Parathyroid adenoma (tissue), 2 donors: ENCODE measurements around the gene BRD4.

Experiments used
- H2AFZ ChIP-seq: fragments of 300-600 bp; sonication (generic); one replicate; pipeline ENCODE4 v1.7.0; 2017; ENCODE audit warnings: antibody characterized with exemption, mild to moderate bottlenecking
- H3K27ac ChIP-seq: fragments of 300-600 bp; sonication (generic); one replicate; pipeline ENCODE4 v1.7.0; 2017
- H3K27me3 ChIP-seq: fragments of 300-600 bp; sonication (generic); one replicate; pipeline ENCODE4 v1.7.0; 2017; ENCODE audit warnings: low read length; ENCODE audit not compliant: control insufficient read depth, insufficient read depth
- H3K36me3 ChIP-seq: fragments of 300-600 bp; sonication (generic); one replicate; pipeline ENCODE4 v1.7.0; 2017; ENCODE audit warnings: low read length; ENCODE audit not compliant: control insufficient read depth, insufficient read depth
- H3K4me1 ChIP-seq: fragments of 300-600 bp; sonication (generic); one replicate; pipeline ENCODE4 v1.7.0; 2017; ENCODE audit warnings: control low read depth
- H3K4me2 ChIP-seq: fragments of 300-600 bp; sonication (generic); one replicate; pipeline ENCODE4 v1.7.0; 2017; ENCODE audit warnings: low read length
- H3K4me3 ChIP-seq: fragments of 300-600 bp; sonication (generic); one replicate; pipeline ENCODE4 v1.7.0; 2017; ENCODE audit warnings: low read depth, low read length
- H3K79me2 ChIP-seq: fragments of 300-600 bp; sonication (generic); one replicate; pipeline ENCODE4 v1.7.0; 2017; ENCODE audit warnings: control low read depth
- H3K9ac ChIP-seq: fragments of 300-600 bp; sonication (generic); one replicate; pipeline ENCODE4 v1.7.0; 2017; ENCODE audit warnings: mild to moderate bottlenecking
- H3K9me3 ChIP-seq: fragments of 300-600 bp; sonication (generic); one replicate; pipeline ENCODE4 v1.7.0; 2017; ENCODE audit warnings: low read length; ENCODE audit not compliant: control insufficient read depth
- CTCF ChIP-seq: fragments of 300-600 bp; sonication (generic); IDR thresholded peaks from one replicate; pipeline ENCODE4 v1.7.0; 2017; ENCODE audit warnings: antibody characterized with exemption, mild to moderate bottlenecking
- donor health status: primary hyperparathyroidism.

Gene BRD4

GRCh38 chr19:15373644-15374043 lies 41.3 kb upstream of the BRD4 start:
- TF ChIP-seq CTCF, result no peak
- H3K9ac ChIP-seq, result no peak overlapping the region
- H3K4me2 ChIP-seq, result no peak overlapping the region
- no peaks in the 10 kb centered on the region for H3K9me3 ChIP-seq
- H2AFZ ChIP-seq, result no peak overlapping the region
- no peak overlapping the region for H3K27ac ChIP-seq
- H3K4me1 ChIP-seq, result peaks cover 15% of the 10 kb centered on the region
- no peaks in the 10 kb centered on the region for H3K27me3 ChIP-seq
- no peak overlapping the region for H3K4me3 ChIP-seq
- no peaks in the 10 kb centered on the region for H3K36me3 ChIP-seq
- H3K79me2 ChIP-seq, result peaks cover 71% of the 10 kb centered on the region

DNA sequence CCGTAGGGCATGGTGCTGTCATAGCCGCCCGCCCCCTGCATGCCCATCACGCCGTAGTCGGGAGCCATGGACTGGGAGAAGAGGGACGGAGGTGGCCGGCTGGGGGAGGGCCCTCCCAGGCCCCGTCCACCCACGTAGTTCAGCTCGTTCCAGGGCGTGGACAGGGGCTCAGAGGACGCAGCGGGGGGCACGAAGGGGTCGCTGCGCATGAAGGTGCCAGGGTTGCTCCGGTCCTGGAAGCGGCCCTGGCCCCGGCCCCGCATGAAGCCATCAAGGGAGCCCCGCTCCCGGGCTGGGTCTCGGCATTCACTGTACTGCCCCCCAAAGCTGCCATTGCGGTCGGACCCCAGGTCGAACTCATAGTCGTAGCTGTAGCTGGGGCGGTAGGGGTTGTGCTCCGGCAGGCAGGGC lies 40.6 kb upstream of the BRD4 start:
- TF ChIP-seq CTCF, result no peak
- Histone ChIP-seq H3K36me3 (no peaks in the 10 kb centered on the region), H3K9ac (no peak overlapping the region), H3K4me2 (no peak overlapping the region), H3K79me2 (peaks cover 63% of the 10 kb centered on the region), H2AFZ (no peak overlapping the region), H3K9me3 (no peaks in the 10 kb centered on the region), H3K27me3 (no peaks in the 10 kb centered on the region), H3K4me3 (no peak overlapping the region), H3K4me1 (peaks cover 12% of the 10 kb centered on the region), H3K27ac (no peak overlapping the region)

DNA sequence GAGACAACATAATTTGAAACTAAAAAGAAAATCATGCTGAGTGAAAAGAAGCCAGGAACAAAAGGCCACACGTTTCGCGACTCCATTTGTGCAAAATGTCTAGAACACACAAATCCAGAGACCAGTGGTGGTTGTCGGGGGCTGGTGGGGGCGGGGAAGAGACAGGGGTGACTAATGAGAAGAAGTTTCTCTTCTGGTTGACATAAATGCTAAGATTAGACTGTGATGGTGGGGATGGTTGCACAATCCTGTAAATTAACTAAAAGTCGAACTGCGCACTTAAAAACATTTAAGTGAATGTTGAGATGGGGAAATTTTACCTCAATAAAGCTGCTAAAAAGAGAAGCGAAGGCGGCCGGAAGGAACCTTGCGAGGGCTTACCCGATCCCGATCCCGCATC lies 40.1 kb upstream of the BRD4 start:
- Histone ChIP-seq H3K4me3 (no peak overlapping the region), H2AFZ (no peak overlapping the region), H3K9me3 (no peaks in the 10 kb centered on the region), H3K27ac (no peak overlapping the region), H3K9ac (no peak overlapping the region), H3K27me3 (no peaks in the 10 kb centered on the region), H3K4me1 (peaks cover 9% of the 10 kb centered on the region), H3K36me3 (no peaks in the 10 kb centered on the region), H3K79me2 (peaks cover 62% of the 10 kb centered on the region), H3K4me2 (no peak overlapping the region)
- no peak for TF ChIP-seq CTCF

DNA sequence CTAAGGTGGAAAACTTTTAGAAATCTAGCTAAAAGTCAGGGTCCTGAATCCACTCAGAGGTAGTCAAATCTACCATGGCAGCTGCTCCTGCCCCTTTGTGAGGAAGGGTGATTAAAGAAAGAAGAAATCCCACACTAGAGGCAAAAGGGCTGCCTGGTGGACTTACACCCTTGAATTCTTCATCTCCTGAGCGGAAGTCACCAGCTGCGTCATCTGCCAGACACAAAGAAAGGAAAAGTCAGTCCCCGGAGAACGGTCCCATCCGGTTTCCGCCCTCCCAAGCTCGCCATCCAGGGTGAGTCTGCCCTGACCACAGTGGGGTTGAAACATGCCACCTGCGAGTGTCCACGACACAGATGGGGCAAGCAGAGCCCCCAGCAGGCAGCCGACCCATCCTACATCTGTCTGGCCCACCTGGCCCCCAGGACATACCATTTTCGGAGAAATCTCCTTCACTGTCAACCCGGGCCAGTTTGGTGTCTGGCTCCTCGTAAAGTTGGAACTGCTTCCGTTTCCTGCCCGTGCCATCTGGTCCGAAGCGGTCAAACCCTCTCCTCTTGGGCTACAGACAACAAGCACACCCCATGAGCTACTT lies 39.5 kb upstream of the BRD4 start:
- peaks cover 57% of the 10 kb centered on the region for H3K79me2 ChIP-seq
- no peaks in the 10 kb centered on the region for H3K36me3 ChIP-seq

More for the DNA sequence above, 39.5 kb upstream of the BRD4 start:
- Histone ChIP-seq H3K4me1 (peaks cover 6% of the 10 kb centered on the region), H3K9me3 (no peaks in the 10 kb centered on the region), H3K27me3 (no peaks in the 10 kb centered on the region), H3K27ac (no peak overlapping the region), H3K4me3 (no peak overlapping the region), H2AFZ (no peak overlapping the region), H3K9ac (no peak overlapping the region), H3K4me2 (no peak overlapping the region)
- TF ChIP-seq CTCF, result no peak
